A673 (cell line): ENCODE results near the gene CTNNA3.

ENCODE experiments used
- EZH2 ChIP-seq: fragments of 200-600 bp; sonication (generic); IDR thresholded peaks from 2 replicates; pipeline ENCODE4 v1.6.1; 2017; ENCODE audit warnings: borderline replicate concordance, low read depth, mild to moderate bottlenecking, mixed read lengths, antibody characterized with exemption, low read length; ENCODE audit not compliant: poor library complexity, severe bottlenecking
- TF ChIP-seq, protein P1 (sequence below): fragments of 300-800, 200-600 bp; sonication (generic); conservative IDR thresholded peaks from 2 replicates; pipeline ENCODE4 v1.5.1; 2017; ENCODE audit warnings: low read depth, mild to moderate bottlenecking, antibody characterized with exemption, low read length, moderate library complexity, mixed read lengths

DNA sequence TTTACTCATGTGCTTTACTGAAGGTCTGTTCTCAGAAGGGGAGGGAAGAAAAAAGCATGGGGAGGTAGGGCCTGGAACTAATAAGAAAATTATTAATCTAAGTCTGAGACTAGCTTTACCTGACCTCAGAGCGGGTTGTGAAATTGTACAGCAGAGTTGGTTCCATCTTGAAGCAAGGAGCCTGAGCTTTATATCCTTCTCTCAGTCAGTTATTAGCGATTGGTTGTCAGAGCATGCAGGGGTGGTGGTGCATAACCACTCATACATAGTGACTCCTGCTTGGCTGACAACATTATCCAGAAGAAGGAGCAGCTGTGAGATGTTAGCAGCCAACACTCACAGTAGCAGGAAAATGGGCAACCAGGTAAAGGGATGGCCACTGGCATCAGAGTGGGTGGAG is 1746.5 kb downstream of the CTNNA3 start:
- TF ChIP-seq, protein P1, sequence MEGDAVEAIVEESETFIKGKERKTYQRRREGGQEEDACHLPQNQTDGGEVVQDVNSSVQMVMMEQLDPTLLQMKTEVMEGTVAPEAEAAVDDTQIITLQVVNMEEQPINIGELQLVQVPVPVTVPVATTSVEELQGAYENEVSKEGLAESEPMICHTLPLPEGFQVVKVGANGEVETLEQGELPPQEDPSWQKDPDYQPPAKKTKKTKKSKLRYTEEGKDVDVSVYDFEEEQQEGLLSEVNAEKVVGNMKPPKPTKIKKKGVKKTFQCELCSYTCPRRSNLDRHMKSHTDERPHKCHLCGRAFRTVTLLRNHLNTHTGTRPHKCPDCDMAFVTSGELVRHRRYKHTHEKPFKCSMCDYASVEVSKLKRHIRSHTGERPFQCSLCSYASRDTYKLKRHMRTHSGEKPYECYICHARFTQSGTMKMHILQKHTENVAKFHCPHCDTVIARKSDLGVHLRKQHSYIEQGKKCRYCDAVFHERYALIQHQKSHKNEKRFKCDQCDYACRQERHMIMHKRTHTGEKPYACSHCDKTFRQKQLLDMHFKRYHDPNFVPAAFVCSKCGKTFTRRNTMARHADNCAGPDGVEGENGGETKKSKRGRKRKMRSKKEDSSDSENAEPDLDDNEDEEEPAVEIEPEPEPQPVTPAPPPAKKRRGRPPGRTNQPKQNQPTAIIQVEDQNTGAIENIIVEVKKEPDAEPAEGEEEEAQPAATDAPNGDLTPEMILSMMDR, result no peak
- no peak for TF ChIP-seq EZH2
